Panc1 (cell line): Measurements from ENCODE around the gene ERO1A. TPM values are rescaled to one million over a fixed set of nuclear protein-coding genes. Genes with fewer than 3 reads are reported as not detected.

Source experiments
- ATAC-seq: fragments of 200-7000 bp; cut with Tn5 transposase; 2 replicates; pipeline ENCODE4 v1.9.1; 2020; ENCODE audit warnings: mild to moderate bottlenecking, moderate library complexity
- Bru-seq: library from RNA; stranded (reverse); fragments of 400-500 nt; gene quantifications from one replicate; lab custom pipeline; 2021; lab: Mats Ljungman, UMichigan
- BruChase-seq, 2 experiments: library from RNA; stranded (reverse); fragments of 400-500 nt; gene quantifications; one replicate each; lab custom pipeline; 2021; lab: Mats Ljungman, UMichigan
- BruUV-seq: library from RNA; stranded (reverse); fragments of 400-500 nt; replicated peaks from 2 replicates; lab custom pipeline; 2021; lab: Mats Ljungman, UMichigan
- CTCF ChIA-PET: fragments of 300-600 bp; sonication (Branson Sonifier 250); formaldehyde crosslinking; loops from one replicate; lab custom pipeline; 2022; ENCODE audit warnings: antibody characterized with exemption; lab: Charles Lee
- POLR2A ChIA-PET: fragments of 300-600 bp; sonication (Branson Sonifier 250); formaldehyde crosslinking; loops from one replicate; lab custom pipeline; 2022; ENCODE audit warnings: antibody characterized with exemption; lab: Charles Lee
- DNase-seq: peaks from one replicate; pipeline ENCODE4 v3.0.0-alpha.2; 2010; ENCODE audit warnings: low read depth, low spot score
- H3K27ac ChIP-seq: 2 replicates; pipeline ENCODE4 v1.5.1; 2011; ENCODE audit warnings: mild to moderate bottlenecking, low read length, inconsistent platforms
- H3K27me3 ChIP-seq: fragments of 200-500 bp; sonication (Bioruptor generic); 2 replicates; pipeline ENCODE4 v1.6.0; 2014; ENCODE audit warnings: low read length, inconsistent platforms; ENCODE audit not compliant: control insufficient read depth, insufficient read depth
- H3K36me3 ChIP-seq: fragments of 200-500 bp; sonication (Bioruptor generic); 2 replicates; pipeline ENCODE4 v1.5.1; 2014; ENCODE audit warnings: inconsistent platforms, mild to moderate bottlenecking, low read length, moderate library complexity; ENCODE audit not compliant: control insufficient read depth, insufficient read depth
- H3K4me1 ChIP-seq: 2 replicates; pipeline ENCODE4 v1.5.1; 2011; ENCODE audit warnings: inconsistent platforms, mild to moderate bottlenecking, low read length, moderate library complexity; ENCODE audit not compliant: control insufficient read depth, insufficient read depth
- H3K4me3 ChIP-seq, 2 experiments: 2 replicates each; pipeline ENCODE4 v1.5.1; 2011 to 2012; ENCODE audit warnings: low read depth in 2 of 2, low read length in 2 of 2, mild to moderate bottlenecking in 2 of 2, inconsistent platforms in 1 of 2, moderate library complexity in 1 of 2
- H3K9me3 ChIP-seq: fragments of 200-500 bp; sonication (Bioruptor generic); 2 replicates; pipeline ENCODE4 v1.5.1; 2014; ENCODE audit warnings: low read depth, mild to moderate bottlenecking, inconsistent platforms, low read length, moderate library complexity; ENCODE audit not compliant: control insufficient read depth, insufficient read depth
- CTCF ChIP-seq: fragments of 450-650 bp; IDR thresholded peaks from 2 replicates; pipeline ENCODE4 v1.5.1; 2017; ENCODE audit warnings: mild to moderate bottlenecking
- POLR2AphosphoS5 ChIP-seq: IDR thresholded peaks from 2 replicates; pipeline ENCODE4 v1.6.1; 2012; ENCODE audit warnings: mild to moderate bottlenecking, low read depth, low read length, moderate library complexity
- REST ChIP-seq, 2 experiments: IDR thresholded peaks; 2 replicates each; pipeline ENCODE4 v1.6.1; 2011 to 2012; ENCODE audit warnings: low read depth in 2 of 2, control low read depth in 1 of 2, low read length in 1 of 2, mild to moderate bottlenecking in 1 of 2, moderate library complexity in 1 of 2; ENCODE audit not compliant: insufficient read depth in 1 of 2
- SIN3A ChIP-seq: IDR thresholded peaks from 2 replicates; pipeline ENCODE4 v1.6.1; 2012; ENCODE audit warnings: low read depth, mild to moderate bottlenecking, low read length, moderate library complexity, borderline replicate concordance; ENCODE audit not compliant: insufficient read depth
- TCF7L2 ChIP-seq: IDR thresholded peaks from 2 replicates; pipeline ENCODE4 v1.6.1; 2011; ENCODE audit warnings: mild to moderate bottlenecking, low read depth, low read length, inconsistent platforms
- in situ Hi-C: cut with HindIII; loops from 2 replicates; pipeline ENCODE4 v1.10.0; 2016; ENCODE audit warnings: low sequenced_read_pairs, low pct_unique_long_range_greater_than_20kb
- intact Hi-C: fragments of 100-400 bp; cut with micrococcal nuclease; formaldehyde crosslinking; loops from one replicate; pipeline ENCODE4 v1.10.0; 2022; ENCODE audit not compliant: unreplicated experiment
- long read RNA-seq: library from polyadenylated mRNA; unstranded; transcript quantifications from one replicate; pipeline ENCODE4 v2.0.0, GENCODE V29; 2021; ENCODE audit not compliant: unreplicated experiment
- polyA plus RNA-seq: library from polyadenylated mRNA; unstranded; fragments of >200 nt; gene quantifications from one replicate; pipeline ENCODE4 v1.2.1, GENCODE V29; 2012; ENCODE audit warnings: missing spikeins; ENCODE audit not compliant: insufficient read length
- total RNA-seq: library from RNA; stranded (reverse); gene quantifications from one replicate; pipeline ENCODE4 v1.2.1, GENCODE V29; 2021; ENCODE audit not compliant: unreplicated experiment

Gene ERO1A
- total RNA-seq, result 83.3 TPM
- polyA plus RNA-seq, result 45.6 TPM
- Bru-seq, nascent RNA, result percentile 83 among the genes with signal in this experiment
- BruChase-seq, experiment 1, labeled RNA remaining after a 2-hour chase, result percentile 84 among the genes with signal in this experiment
- percentile 93 among the genes with signal in this experiment for BruChase-seq, experiment 2, labeled RNA remaining after a 6-hour chase
- long read RNA-seq, partial matches to known transcripts, result 5 of 27 reads
- long read RNA-seq, other reads (novel, unspliced or antisense), result 21 of 27 reads

GRCh38 chr14:52695481-52696091, at the start of gene ERO1A:
ERO1A (minus strand) TSS chr14:52695558; CDS start chr14:52695481, 77 bp downstream.
- in situ Hi-C loops (no loop called here), intact Hi-C loops (no loop called here)
- Histone ChIP-seq H3K4me1 (peaks cover 20% of the 10 kb centered on the region), H3K36me3 (no peaks in the 10 kb centered on the region), H3K9me3 (no peaks in the 10 kb centered on the region), H3K27ac (peak within 1 kb of the TSS; percentile 82), H3K4me3 (peak within 1 kb of the TSS; percentile 76 to 95), H3K27me3 (no peaks in the 10 kb centered on the region)
- CTCF ChIA-PET, result no interaction called here
- no peak for TF ChIP-seq REST (IDR thresholded peaks at IDR 0.05; ENCODE audit: insufficient read depth in 1 of 2, low read depth in 2 of 2, low read length in 1 of 2)
- TF ChIP-seq POLR2AphosphoS5, result peak; percentile 25; the same call in 1 of the 2 replicates
- DNase-seq, result no peak
- peak; percentile 93 for ATAC-seq
- POLR2A ChIA-PET, result interaction anchor here (0.6 kb wide), 3 partner anchors 9 to 1147 kb away, joined by 5 to 8 read pairs (median 7); no protein-coding TSS in a partner anchor
- BruUV-seq, result no TSS peak

GRCh38 chr14:52741865-52742264, 46.5 kb upstream of the ERO1A start:
- Histone ChIP-seq H3K27me3 (no peaks in the 10 kb centered on the region), H3K4me3 (no peak overlapping the region), H3K9me3 (no peaks in the 10 kb centered on the region), H3K36me3 (no peaks in the 10 kb centered on the region; the same call in 1 of the 2 replicates), H3K4me1 (no peaks in the 10 kb centered on the region), H3K27ac (no peak overlapping the region)
- in situ Hi-C loops, result no loop called here
- TF ChIP-seq POLR2AphosphoS5 (no peak), TCF7L2 (no peak), CTCF (no peak)
- ChIA-PET CTCF (no interaction called here), POLR2A (interaction anchor here (0.5 kb wide), 1 partner anchor 101 kb away, joined by 5 read pairs; no protein-coding TSS in a partner anchor)
- no peak for ATAC-seq
- intact Hi-C loops, result no loop called here
- DNase-seq, result no peak
- no TSS peak for BruUV-seq

GRCh38 chr14:52740751-52741150, 45.4 kb upstream of the ERO1A start:
- no peaks in the 10 kb centered on the region; the same call in 1 of the 2 replicates for H3K36me3 ChIP-seq
- DNase-seq (no peak), ATAC-seq (no peak)
- H3K4me1 ChIP-seq, result no peaks in the 10 kb centered on the region
- H3K9me3 ChIP-seq, result no peaks in the 10 kb centered on the region
- H3K4me3 ChIP-seq, result no peak overlapping the region
- in situ Hi-C loops (no loop called here), intact Hi-C loops (no loop called here)
- BruUV-seq, result no TSS peak
- ChIA-PET CTCF (no interaction called here), POLR2A (interaction anchor here (0.5 kb wide), 1 partner anchor 29 kb away, joined by 3 read pairs; no protein-coding TSS in a partner anchor)
- TF ChIP-seq POLR2AphosphoS5, result no peak
- TF ChIP-seq CTCF, result no peak
- no peak for TF ChIP-seq REST (IDR thresholded peaks at IDR 0.05; ENCODE audit: insufficient read depth in 1 of 2, low read depth in 2 of 2, low read length in 1 of 2)
- no peak for TF ChIP-seq TCF7L2
- TF ChIP-seq SIN3A, result no peak
- H3K27me3 ChIP-seq, result no peaks in the 10 kb centered on the region
- H3K27ac ChIP-seq, result no peak overlapping the region
